Umbilical cord (tissue), 2 donors: ENCODE results near the gene HOXC4. TPM values are rescaled to one million over a fixed set of nuclear protein-coding genes. Genes with fewer than 3 reads are reported as not detected.
"Not testable (repeated sequence)": the region's sequence is repeated elsewhere in the genome, so short reads cannot be mapped to it uniquely, and the experiment has no call there.

Experiments used
- DNase-seq: peaks from one replicate; pipeline ENCODE4 v3.0.0-alpha.2; 2015; ENCODE audit warnings: low spot score
- total RNA-seq: library from RNA; depleted of rRNA; stranded (reverse); fragments of >200 nt; gene quantifications from one replicate; pipeline ENCODE4 v1.2.3, GENCODE V29; 2014; ENCODE audit warnings: low replicate concordance; ENCODE audit not compliant: insufficient read depth

Gene HOXC4
- total RNA-seq, 1 donor from 2014 or later: 3.4 TPM

- not testable (repeated sequence) for DNase-seq
These were observed 28.2 kb downstream of the HOXC4 start for GRCh38 chr12:54081581-54082396.

- peak; percentile 79 for DNase-seq
These were observed 28.8 kb downstream of the HOXC4 start for GRCh38 chr12:54082397-54082892.

GRCh38 chr12:54088011-54088410 lies 34.4 kb downstream of the HOXC4 start:
- DNase-seq: not testable (repeated sequence)

- DNase-seq: not testable (repeated sequence)
These were observed 35.8 kb downstream of the HOXC4 start for GRCh38 chr12:54089465-54089864.

- not testable (repeated sequence) for DNase-seq
These were observed 36.7 kb downstream of the HOXC4 start for GRCh38 chr12:54090312-54090711.

- DNase-seq: not testable (repeated sequence)
These were observed 39.3 kb downstream of the HOXC4 start for GRCh38 chr12:54092943-54093342.

GRCh38 chr12:54095928-54096327 lies 42.3 kb downstream of the HOXC4 start:
- DNase-seq: not testable (repeated sequence)

- DNase-seq: not testable (repeated sequence)
These were observed 45.0 kb downstream of the HOXC4 start for GRCh38 chr12:54098644-54099043.

GRCh38 chr12:54100588-54100987 lies 47.0 kb downstream of the HOXC4 start:
- DNase-seq: not testable (repeated sequence)

- DNase-seq: not testable (repeated sequence)
These were observed 48.6 kb downstream of the HOXC4 start for GRCh38 chr12:54102223-54102622.

GRCh38 chr12:54103827-54104226 lies 50.2 kb downstream of the HOXC4 start:
- not testable (repeated sequence) for DNase-seq

Other genes starting within 250 kb of the HOXC4 start
- gene HOXC13, start 115.0 kb upstream of the HOXC4 start, total RNA-seq: 1.2 TPM
- gene HOXC12, start 98.9 kb upstream of the HOXC4 start, total RNA-seq: not detected
- 7.7 TPM for gene HOXC11, start 80.7 kb upstream of the HOXC4 start, total RNA-seq
- 12.5 TPM for gene HOTAIR, start 78.9 kb upstream of the HOXC4 start, total RNA-seq
- gene HOXC10, start 68.7 kb upstream of the HOXC4 start, total RNA-seq: 3.4 TPM
- gene HOXC9, start 53.7 kb upstream of the HOXC4 start, total RNA-seq: 10.4 TPM
- gene HOXC8, start 44.9 kb upstream of the HOXC4 start, total RNA-seq: 2.2 TPM
- 4.1 TPM for gene HOXC6, start 25.4 kb upstream of the HOXC4 start, total RNA-seq
- 1.2 TPM for gene HOXC5, start 20.8 kb upstream of the HOXC4 start, total RNA-seq
- gene SMUG1, start 135.2 kb downstream of the HOXC4 start, total RNA-seq: 34.2 TPM
- gene CBX5, start 226.3 kb downstream of the HOXC4 start, total RNA-seq: 34.4 TPM
- 249 TPM for gene HNRNPA1, start 226.9 kb downstream of the HOXC4 start, total RNA-seq
- gene NFE2, start 247.2 kb downstream of the HOXC4 start, total RNA-seq: 4.8 TPM